Activated naive CD8-positive, alpha-beta T cell treated with anti-CD3 and anti-CD28 coated beads, Interleukin-2, amount 10 ng/mL, durations not matched to agents 7 days and 5 days (primary cell): ENCODE results near the gene DAAM1. TPM values are rescaled to one million over a fixed set of nuclear protein-coding genes. Genes with fewer than 3 reads are reported as not detected.

Experiments
- ATAC-seq: fragments of 150-1000 bp; cut with Tn5 transposase; one replicate; pipeline ENCODE4 v1.10.0; 2021; ENCODE audit warnings: low read depth, moderate library complexity
- POLR2A ChIA-PET: fragments of 350-600 bp; sonication (Branson Sonifier 250); formaldehyde crosslinking; loops from one replicate; lab custom pipeline; 2021; ENCODE audit warnings: antibody characterized with exemption; lab: Charles Lee
- DNase-seq: peaks from one replicate; pipeline ENCODE4 v3.0.0; 2021
- H3K27ac Mint-ChIP-seq: one replicate; pipeline ENCODE4 v1.8.0; 2022; ENCODE audit warnings: mild to moderate bottlenecking, mixed read lengths
- H3K27me3 Mint-ChIP-seq: one replicate; pipeline ENCODE4 v1.8.0; 2022; ENCODE audit warnings: mild to moderate bottlenecking, moderate library complexity, mixed read lengths
- H3K36me3 Mint-ChIP-seq: one replicate; pipeline ENCODE4 v1.8.0; 2021; ENCODE audit warnings: mild to moderate bottlenecking, mixed read lengths
- H3K4me1 Mint-ChIP-seq: one replicate; pipeline ENCODE4 v1.8.0; 2021; ENCODE audit warnings: mixed read lengths
- H3K4me3 Mint-ChIP-seq: one replicate; pipeline ENCODE4 v1.8.0; 2022; ENCODE audit warnings: mild to moderate bottlenecking, moderate library complexity, mixed read lengths
- H3K9me3 Mint-ChIP-seq: one replicate; pipeline ENCODE4 v1.8.0; 2021; ENCODE audit warnings: mixed read lengths
- total RNA-seq, 2 experiments: library from RNA; stranded (reverse); gene quantifications; one replicate each; pipeline ENCODE4 v1.2.3, GENCODE V29; 2021

DAAM1 gene
- total RNA-seq, 2 experiments from 2014 or later = 20.4 to 24.9 TPM

- ATAC-seq (no peak), DNase-seq (no peak)
- Mint-ChIP-seq H3K27ac (no peak overlapping the region), H3K4me3 (no peak overlapping the region), H3K9me3 (no peaks in the 10 kb centered on the region), H3K4me1 (peaks cover 10% of the 10 kb centered on the region), H3K36me3 (peaks cover 11% of the 10 kb centered on the region), H3K27me3 (no peaks in the 10 kb centered on the region)
- POLR2A ChIA-PET = no interaction called here
Measured at GRCh38 chr14:59254911-59255545, 66.6 kb downstream of the DAAM1 start.

DNA sequence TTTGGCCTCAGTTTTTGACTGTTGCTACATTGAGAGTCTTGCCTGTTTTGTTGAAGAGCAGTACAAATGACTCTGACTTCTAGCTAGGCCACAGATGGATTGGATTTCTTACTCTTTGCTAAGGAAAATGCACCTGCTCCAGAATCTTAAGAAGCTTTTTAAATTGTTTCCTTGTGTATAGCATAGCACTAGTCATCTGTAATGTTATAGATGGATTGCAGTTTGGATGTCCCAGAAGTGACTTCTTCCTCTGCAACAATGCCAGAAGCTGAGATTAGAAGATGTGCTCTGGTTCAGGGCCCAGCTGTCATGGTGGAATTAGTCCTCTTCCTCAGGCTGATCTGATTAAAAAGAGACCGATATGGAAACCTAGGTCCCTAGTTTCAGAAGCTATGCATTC is 67.9 kb downstream of the DAAM1 start:
- Mint-ChIP-seq H3K9me3 (no peaks in the 10 kb centered on the region), H3K4me3 (no peak overlapping the region), H3K36me3 (peaks cover 11% of the 10 kb centered on the region), H3K4me1 (peaks cover 12% of the 10 kb centered on the region), H3K27me3 (no peaks in the 10 kb centered on the region), H3K27ac (no peak overlapping the region)
- no peak for DNase-seq
- POLR2A ChIA-PET = no interaction called here
- no peak for ATAC-seq

DNA sequence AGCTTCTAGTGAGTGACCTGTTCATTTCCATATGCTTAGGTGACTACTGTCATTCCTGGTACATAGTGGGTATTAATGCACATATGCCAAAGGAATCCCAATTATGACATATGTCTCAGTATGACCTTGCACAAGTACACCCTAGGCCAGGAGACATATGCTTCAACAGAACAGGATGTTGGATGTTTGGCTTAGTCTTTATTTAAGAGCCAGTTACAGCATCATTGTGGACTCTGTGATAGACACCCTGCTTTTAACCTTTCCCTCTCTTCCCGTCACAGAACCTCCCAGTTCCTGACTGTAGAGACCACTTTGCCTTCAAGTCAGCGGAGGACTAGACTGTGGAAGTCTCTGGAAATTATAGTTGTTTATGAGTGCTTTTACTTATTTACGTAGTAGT is 72.9 kb downstream of the DAAM1 start:
- H3K36me3 Mint-ChIP-seq = peaks cover 31% of the 10 kb centered on the region
- DNase-seq = no peak

DNA sequence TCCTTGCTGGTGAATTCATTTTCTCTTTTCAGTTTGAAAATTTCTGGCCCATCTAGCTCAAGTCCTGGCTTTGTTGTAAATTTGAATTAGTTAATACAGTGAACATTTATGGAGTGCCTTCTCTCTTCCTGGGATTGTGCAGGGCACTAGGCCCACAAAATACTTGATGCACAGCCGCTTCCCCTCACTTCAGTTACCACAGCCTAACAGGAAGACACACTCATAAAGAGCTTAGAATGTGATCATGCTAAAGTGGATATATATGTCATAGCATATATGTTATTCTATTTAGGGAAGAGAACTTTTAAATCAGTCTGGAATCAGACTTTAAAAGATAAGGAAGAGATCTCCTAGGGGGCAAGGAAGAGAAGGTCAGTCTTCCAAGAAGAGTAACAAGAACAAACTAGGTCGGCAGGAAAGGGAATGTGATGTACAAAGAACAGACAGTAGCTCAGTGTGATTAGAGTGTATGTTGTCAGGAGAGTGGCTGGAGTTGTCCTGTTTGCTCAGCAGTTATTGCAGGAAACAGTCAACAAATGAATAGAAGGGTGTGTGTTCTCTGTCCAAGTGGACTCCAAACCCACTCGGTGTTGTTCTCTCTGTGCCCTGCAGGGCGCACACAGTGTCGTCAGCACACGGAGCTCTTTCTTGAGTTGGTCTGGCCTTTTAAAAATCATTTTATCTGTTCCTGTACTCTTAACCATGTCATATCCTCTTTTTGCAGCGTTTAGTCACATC is 74.4 kb downstream of the DAAM1 start:
- H3K9me3 Mint-ChIP-seq = no peaks in the 10 kb centered on the region
- POLR2A ChIA-PET = no interaction called here
- no peak overlapping the region for H3K27ac Mint-ChIP-seq
- H3K4me3 Mint-ChIP-seq = no peak overlapping the region
- peaks cover 21% of the 10 kb centered on the region for H3K4me1 Mint-ChIP-seq
- peaks cover 31% of the 10 kb centered on the region for H3K36me3 Mint-ChIP-seq
- H3K27me3 Mint-ChIP-seq = no peaks in the 10 kb centered on the region
- DNase-seq (no peak), ATAC-seq (no peak)

More for the DNA sequence above, 72.9 kb downstream of the DAAM1 start:
- no peak for ATAC-seq
- Mint-ChIP-seq H3K9me3 (no peaks in the 10 kb centered on the region), H3K4me3 (no peak overlapping the region), H3K27ac (no peak overlapping the region), H3K4me1 (peaks cover 21% of the 10 kb centered on the region), H3K27me3 (no peaks in the 10 kb centered on the region)
- POLR2A ChIA-PET = no interaction called here

- H3K27ac Mint-ChIP-seq = peak overlapping the region; percentile 3
- H3K4me1 Mint-ChIP-seq = peaks cover 11% of the 10 kb centered on the region
- H3K36me3 Mint-ChIP-seq = peaks cover 39% of the 10 kb centered on the region
- no peak overlapping the region for H3K4me3 Mint-ChIP-seq
- ATAC-seq (peak; percentile 66), DNase-seq (no peak)
- no peaks in the 10 kb centered on the region for H3K27me3 Mint-ChIP-seq
- H3K9me3 Mint-ChIP-seq = no peaks in the 10 kb centered on the region
- POLR2A ChIA-PET = no interaction called here
Measured at GRCh38 chr14:59265808-59266207, 77.3 kb downstream of the DAAM1 start.

DNA sequence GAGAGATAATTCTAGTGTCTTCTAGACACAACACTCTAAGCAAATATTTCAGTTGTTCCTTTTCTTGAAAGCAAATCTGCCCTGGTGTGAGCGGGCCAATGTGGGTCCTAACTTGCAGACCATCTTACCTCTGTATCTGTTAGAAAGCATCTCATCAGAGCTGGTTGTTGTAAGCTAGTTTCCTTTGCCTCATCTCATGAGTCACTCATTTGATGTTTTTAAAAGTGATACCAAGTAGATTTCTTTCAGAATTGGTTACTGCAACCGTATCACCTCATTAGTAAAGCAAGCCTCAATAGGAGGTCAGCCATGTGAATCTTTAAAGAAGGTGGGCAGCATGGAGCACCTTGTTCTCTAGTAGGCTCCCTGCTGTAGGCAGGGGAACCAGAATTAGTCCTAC is 78.6 kb downstream of the DAAM1 start:
- Mint-ChIP-seq H3K9me3 (no peaks in the 10 kb centered on the region), H3K4me3 (no peak overlapping the region), H3K36me3 (peaks cover 39% of the 10 kb centered on the region), H3K4me1 (peaks cover 11% of the 10 kb centered on the region), H3K27ac (no peak overlapping the region), H3K27me3 (no peaks in the 10 kb centered on the region)
- POLR2A ChIA-PET = no interaction called here
- no peak for ATAC-seq
- DNase-seq = no peak

DNA sequence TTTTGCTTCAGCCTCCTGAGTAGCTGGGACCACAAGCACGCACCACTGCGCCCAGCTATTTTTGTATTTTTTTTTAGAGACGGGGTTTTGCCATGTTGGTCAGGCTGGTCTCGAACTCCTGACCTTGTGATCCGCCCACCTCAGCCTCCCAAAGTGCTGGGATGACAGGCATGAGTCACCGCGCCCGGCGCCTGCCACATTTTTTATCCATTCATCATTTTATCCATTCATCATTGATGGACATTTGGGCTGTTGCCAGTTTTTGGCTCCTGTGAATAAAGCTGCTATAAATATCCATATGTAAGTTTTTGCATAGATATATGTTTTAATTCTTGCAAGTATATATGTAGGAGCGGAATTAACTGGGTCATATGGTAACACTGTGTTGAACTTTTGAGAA is 79.5 kb downstream of the DAAM1 start:
- no peaks in the 10 kb centered on the region for H3K9me3 Mint-ChIP-seq
- POLR2A ChIA-PET = no interaction called here

DNA sequence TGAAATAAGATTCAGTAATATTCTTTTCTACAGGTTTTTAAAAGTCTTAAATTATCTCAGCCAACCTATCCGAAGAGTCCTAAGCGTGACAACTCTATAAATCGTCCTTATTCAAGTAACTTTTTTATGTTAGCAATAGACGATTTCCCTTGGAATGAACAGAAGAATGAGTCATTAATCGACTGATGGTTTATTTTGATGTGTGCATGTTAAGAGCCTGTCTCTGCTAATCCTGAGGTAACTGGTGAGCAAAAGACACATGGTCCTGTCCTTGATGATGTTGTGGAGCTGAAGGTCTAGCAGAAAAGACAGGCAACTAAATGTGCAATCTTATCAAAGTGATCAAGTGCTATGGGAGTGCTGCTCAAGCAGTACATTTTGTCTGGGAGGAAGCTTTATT is 80.4 kb downstream of the DAAM1 start:
- H3K36me3 Mint-ChIP-seq = peaks cover 35% of the 10 kb centered on the region
- ATAC-seq = no peak

More for the DNA sequence above, 79.5 kb downstream of the DAAM1 start:
- Mint-ChIP-seq H3K27me3 (no peaks in the 10 kb centered on the region), H3K36me3 (peaks cover 37% of the 10 kb centered on the region), H3K4me3 (no peak overlapping the region), H3K4me1 (peaks cover 6% of the 10 kb centered on the region), H3K27ac (no peak overlapping the region)
- ATAC-seq = no peak
- DNase-seq = no peak

GRCh38 chr14:59269466-59269865 is 81.0 kb downstream of the DAAM1 start:
- no peaks in the 10 kb centered on the region for H3K9me3 Mint-ChIP-seq
- no peak overlapping the region for H3K4me3 Mint-ChIP-seq
- POLR2A ChIA-PET = no interaction called here
- peaks cover 34% of the 10 kb centered on the region for H3K36me3 Mint-ChIP-seq
- H3K4me1 Mint-ChIP-seq = peaks cover 6% of the 10 kb centered on the region
- DNase-seq = no peak
- no peak overlapping the region for H3K27ac Mint-ChIP-seq
- no peak for ATAC-seq
- no peaks in the 10 kb centered on the region for H3K27me3 Mint-ChIP-seq

More for the DNA sequence above, 80.4 kb downstream of the DAAM1 start:
- no peak for DNase-seq
- peaks cover 6% of the 10 kb centered on the region for H3K4me1 Mint-ChIP-seq
- POLR2A ChIA-PET = no interaction called here
- H3K4me3 Mint-ChIP-seq = no peak overlapping the region
- no peak overlapping the region for H3K27ac Mint-ChIP-seq
- H3K27me3 Mint-ChIP-seq = no peaks in the 10 kb centered on the region
- H3K9me3 Mint-ChIP-seq = no peaks in the 10 kb centered on the region

GRCh38 chr14:59271256-59271655 is 82.8 kb downstream of the DAAM1 start:
- ATAC-seq (no peak), DNase-seq (no peak)
- H3K4me3 Mint-ChIP-seq = no peak overlapping the region
- no peaks in the 10 kb centered on the region for H3K9me3 Mint-ChIP-seq
- H3K36me3 Mint-ChIP-seq = peaks cover 19% of the 10 kb centered on the region
- POLR2A ChIA-PET = no interaction called here
- H3K27ac Mint-ChIP-seq = no peak overlapping the region
- H3K4me1 Mint-ChIP-seq = peaks cover 14% of the 10 kb centered on the region
- H3K27me3 Mint-ChIP-seq = no peaks in the 10 kb centered on the region

DNA sequence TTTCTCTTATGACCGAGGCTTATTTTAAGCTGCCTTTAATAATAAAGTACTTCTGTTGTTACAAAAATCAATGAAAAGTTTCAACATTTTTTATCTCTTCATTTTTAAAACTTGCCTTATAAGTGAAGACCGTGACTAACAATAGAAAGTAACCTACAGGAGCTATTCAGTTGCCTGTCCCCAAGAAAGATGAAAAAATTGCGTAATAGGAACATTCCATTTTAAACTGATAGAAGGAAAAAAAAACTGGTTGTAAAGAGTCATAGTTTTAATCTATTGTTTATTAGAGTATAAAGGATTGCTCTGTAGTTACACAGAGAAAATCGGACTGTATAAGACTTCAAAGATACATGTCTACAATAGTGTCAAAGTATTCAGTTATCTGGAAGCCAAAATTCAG is 83.3 kb downstream of the DAAM1 start:
- H3K36me3 Mint-ChIP-seq = peaks cover 16% of the 10 kb centered on the region
- DNase-seq (no peak), ATAC-seq (no peak)
- POLR2A ChIA-PET = no interaction called here
- H3K27ac Mint-ChIP-seq = no peak overlapping the region
- H3K27me3 Mint-ChIP-seq = no peaks in the 10 kb centered on the region
- H3K9me3 Mint-ChIP-seq = no peaks in the 10 kb centered on the region
- no peak overlapping the region for H3K4me3 Mint-ChIP-seq
- H3K4me1 Mint-ChIP-seq = peaks cover 17% of the 10 kb centered on the region

DNA sequence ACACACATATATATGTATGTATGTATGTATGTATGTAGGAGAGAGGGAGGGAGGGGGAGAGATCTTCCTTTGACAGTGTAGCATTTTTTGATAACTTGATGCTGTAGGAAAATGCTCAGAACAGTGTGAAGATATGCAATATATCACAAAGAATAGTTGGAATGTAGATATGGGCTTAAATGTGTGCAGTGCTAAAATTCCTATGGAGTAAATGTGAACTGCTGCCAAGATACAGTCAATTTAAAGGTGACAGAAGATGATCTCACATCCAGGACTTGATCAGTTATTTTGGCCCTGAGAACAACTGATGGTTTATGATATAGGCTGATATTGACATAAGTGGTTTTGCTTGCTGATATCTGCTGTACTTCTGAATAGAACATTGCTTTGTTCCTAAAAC is 84.2 kb downstream of the DAAM1 start:
- no peak for DNase-seq
- Mint-ChIP-seq H3K4me3 (no peak overlapping the region), H3K4me1 (peaks cover 17% of the 10 kb centered on the region), H3K27me3 (no peaks in the 10 kb centered on the region), H3K9me3 (no peaks in the 10 kb centered on the region), H3K27ac (no peak overlapping the region), H3K36me3 (peaks cover 10% of the 10 kb centered on the region)
- ATAC-seq = no peak
- POLR2A ChIA-PET = no interaction called here

GRCh38 chr14:59273737-59274136 is 85.3 kb downstream of the DAAM1 start:
- POLR2A ChIA-PET = no interaction called here
- no peaks in the 10 kb centered on the region for H3K9me3 Mint-ChIP-seq
- H3K27ac Mint-ChIP-seq = no peak overlapping the region
- peaks cover 8% of the 10 kb centered on the region for H3K36me3 Mint-ChIP-seq
- DNase-seq (no peak), ATAC-seq (no peak)
- no peak overlapping the region for H3K4me3 Mint-ChIP-seq
- H3K4me1 Mint-ChIP-seq = peaks cover 17% of the 10 kb centered on the region
- no peaks in the 10 kb centered on the region for H3K27me3 Mint-ChIP-seq

DNA sequence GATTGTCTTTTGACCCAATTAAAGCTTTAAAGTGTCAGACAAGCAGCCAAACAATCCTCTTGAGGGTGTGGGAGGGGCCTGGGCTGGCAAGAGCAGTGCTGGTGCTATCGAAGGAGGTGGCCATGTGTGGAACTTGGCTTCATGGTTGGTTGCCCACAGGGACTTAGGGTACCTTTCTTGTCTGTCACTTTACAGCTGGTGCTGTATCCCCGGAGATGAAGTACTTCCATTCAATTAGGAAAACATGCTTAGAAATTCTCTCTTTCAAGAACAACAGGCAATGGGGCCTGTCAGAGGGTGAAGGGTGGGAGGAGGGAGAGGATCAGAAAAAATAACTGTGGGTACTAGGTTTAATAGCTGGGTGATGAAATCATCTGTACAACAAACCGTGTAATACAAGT is 86.5 kb downstream of the DAAM1 start:
- Mint-ChIP-seq H3K9me3 (no peaks in the 10 kb centered on the region), H3K27me3 (no peaks in the 10 kb centered on the region), H3K4me1 (peaks cover 17% of the 10 kb centered on the region), H3K4me3 (no peak overlapping the region), H3K27ac (peak overlapping the region; percentile 23), H3K36me3 (peaks cover 9% of the 10 kb centered on the region)
- POLR2A ChIA-PET = no interaction called here
- ATAC-seq = no peak
- no peak for DNase-seq
